Mesendoderm (in vitro differentiated cells): ENCODE results near the gene CSF1R.

Experiments used
- DNase-seq: peaks from one replicate; pipeline ENCODE4 v3.0.0; 2013
- H2AK5ac ChIP-seq: 2 replicates; pipeline ENCODE4 v1.6.1; 2013; ENCODE audit warnings: low read length, inconsistent platforms
- H2BK120ac ChIP-seq: 2 replicates; pipeline ENCODE4 v1.6.1; 2013; ENCODE audit warnings: low read depth, mild to moderate bottlenecking, low read length, moderate library complexity, mixed read lengths
- H2BK15ac ChIP-seq: replicated peaks from 2 replicates; pipeline ENCODE4 v1.6.1; 2013; ENCODE audit warnings: low read depth, mild to moderate bottlenecking, moderate library complexity
- H2BK5ac ChIP-seq: 2 replicates; pipeline ENCODE4 v1.6.1; 2013; ENCODE audit warnings: low read length, inconsistent platforms
- H3K18ac ChIP-seq: 2 replicates; pipeline ENCODE4 v1.6.1; 2013; ENCODE audit warnings: mild to moderate bottlenecking, low read length, mixed read lengths
- H3K23ac ChIP-seq: one replicate; pipeline ENCODE4 v1.6.1; 2013; ENCODE audit warnings: low read length
- H3K27ac ChIP-seq: 2 replicates; pipeline ENCODE4 v1.5.1; 2013; ENCODE audit warnings: low read depth, mild to moderate bottlenecking, inconsistent platforms, low read length, moderate library complexity
- H3K27me3 ChIP-seq: 2 replicates; pipeline ENCODE4 v1.6.1; 2013; ENCODE audit warnings: low read length, control low read depth, mild to moderate bottlenecking, inconsistent platforms; ENCODE audit not compliant: insufficient read depth, poor library complexity
- H3K36me3 ChIP-seq: 2 replicates; pipeline ENCODE4 v1.6.1; 2013; ENCODE audit warnings: low read length, inconsistent platforms; ENCODE audit not compliant: control insufficient read depth, insufficient read depth
- H3K4ac ChIP-seq: one replicate; pipeline ENCODE4 v1.6.1; 2013; ENCODE audit warnings: low read depth, mild to moderate bottlenecking, low read length, moderate library complexity
- H3K4me1 ChIP-seq: 2 replicates; pipeline ENCODE4 v1.6.1; 2013; ENCODE audit warnings: low read depth, low read length, inconsistent platforms; ENCODE audit not compliant: control insufficient read depth
- H3K4me2 ChIP-seq: 2 replicates; pipeline ENCODE4 v1.6.1; 2013; ENCODE audit warnings: low read length
- H3K4me3 ChIP-seq: 2 replicates; pipeline ENCODE4 v1.5.1; 2013; ENCODE audit warnings: mild to moderate bottlenecking, low read length
- H3K56ac ChIP-seq: one replicate; pipeline ENCODE4 v1.6.1; 2013; ENCODE audit warnings: low read length
- H3K79me1 ChIP-seq: 2 replicates; pipeline ENCODE4 v1.6.1; 2013; ENCODE audit warnings: low read length, inconsistent platforms
- H3K79me2 ChIP-seq: 2 replicates; pipeline ENCODE4 v1.6.1; 2013; ENCODE audit warnings: mild to moderate bottlenecking, low read length; ENCODE audit not compliant: control insufficient read depth, insufficient read depth
- H3K9ac ChIP-seq: 2 replicates; pipeline ENCODE4 v1.6.1; 2013; ENCODE audit warnings: low read length, inconsistent platforms
- H4K5ac ChIP-seq: one replicate; pipeline ENCODE4 v1.6.1; 2013; ENCODE audit warnings: low read length
- H4K8ac ChIP-seq: one replicate; pipeline ENCODE4 v1.6.1; 2013; ENCODE audit warnings: low read depth, mild to moderate bottlenecking, control low read depth, low read length, moderate library complexity
- WGBS: extraction: QIAGEN DNeasy Blood & Tissue Kit; methylation state at CpG from one replicate; pipeline ENCODE4 v1.1.7; 2013; ENCODE audit warnings: low lambda C conversion rate, missing lambda C conversion rate; ENCODE audit not compliant: insufficient coverage; ENCODE audit errors: extremely low coverage; 5-methylcytosine and 5-hydroxymethylcytosine counted together

CSF1R gene

DNA sequence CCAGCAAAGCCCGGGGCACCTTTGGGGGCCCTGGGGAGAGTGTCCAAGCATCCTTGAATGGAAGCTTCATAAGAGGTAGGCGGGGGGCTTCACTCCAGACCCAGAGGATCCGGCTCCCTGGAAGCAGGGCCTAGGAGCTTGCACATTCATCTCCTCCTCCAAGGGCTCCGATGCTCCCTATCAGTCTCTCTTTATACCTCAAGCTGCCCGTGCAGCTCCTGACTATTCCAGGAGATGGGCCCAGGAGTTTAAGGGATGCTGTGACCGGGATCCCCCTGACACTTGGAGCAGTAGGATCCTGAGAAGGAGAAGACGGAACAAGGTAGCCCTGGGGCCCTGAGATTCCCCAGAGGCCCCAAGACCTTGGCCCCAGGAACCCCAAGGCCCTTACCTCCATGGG, 25.9 kb downstream of the CSF1R start:
- Histone ChIP-seq H3K4me1 (peaks cover 4% of the 10 kb centered on the region), H3K9ac (no peak overlapping the region), H3K4ac (no peak overlapping the region), H2BK120ac (no peak overlapping the region), H2BK5ac (no peak overlapping the region), H4K8ac (no peak overlapping the region), H4K5ac (no peak overlapping the region), H3K36me3 (no peaks in the 10 kb centered on the region), H3K4me2 (no peak overlapping the region), H3K4me3 (no peak overlapping the region), H3K27me3 (no peaks in the 10 kb centered on the region), H2AK5ac (no peak overlapping the region), H3K23ac (no peak overlapping the region), H3K27ac (no peak overlapping the region), H3K56ac (no peak overlapping the region), H3K79me2 (no peaks in the 10 kb centered on the region), H3K79me1 (no peaks in the 10 kb centered on the region), H3K18ac (no peak overlapping the region), H2BK15ac (no peak overlapping the region)
- no CpG with 5 or more reads among the region's 7 CpGs for WGBS
- DNase-seq, result no peak

DNA sequence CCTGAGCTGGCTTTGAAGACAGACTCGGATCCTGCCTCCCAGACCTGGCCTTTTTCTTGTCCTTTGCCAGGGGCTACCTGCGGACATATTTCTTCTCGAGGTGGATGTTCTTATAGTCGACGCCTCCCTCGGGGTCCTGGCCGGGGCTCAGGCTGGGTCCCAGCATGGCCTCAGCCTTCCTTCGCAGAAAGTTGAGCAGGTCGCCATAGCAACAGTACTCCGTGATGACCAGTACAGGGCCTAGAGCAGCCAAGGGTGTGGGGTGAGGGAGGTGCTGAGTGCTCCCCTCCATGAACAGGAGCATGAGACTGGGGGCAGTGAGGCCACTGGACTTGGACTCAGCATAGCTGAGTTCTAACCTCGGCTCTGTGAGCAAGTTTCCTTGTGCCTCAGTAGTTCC, 26.7 kb downstream of the CSF1R start:
- Histone ChIP-seq H2BK15ac (no peak overlapping the region), H3K27ac (no peak overlapping the region), H3K4me1 (peaks cover 4% of the 10 kb centered on the region), H3K18ac (no peak overlapping the region), H3K56ac (no peak overlapping the region), H3K27me3 (no peaks in the 10 kb centered on the region), H4K8ac (no peak overlapping the region), H3K4ac (no peak overlapping the region), H3K4me2 (no peak overlapping the region), H2BK120ac (no peak overlapping the region), H3K23ac (no peak overlapping the region), H2BK5ac (no peak overlapping the region), H3K4me3 (no peak overlapping the region), H2AK5ac (no peak overlapping the region), H4K5ac (no peak overlapping the region), H3K9ac (no peak overlapping the region), H3K36me3 (peaks cover 3% of the 10 kb centered on the region), H3K79me1 (no peaks in the 10 kb centered on the region), H3K79me2 (no peaks in the 10 kb centered on the region)
- no CpG with 5 or more reads among the region's 11 CpGs for WGBS
- no peak for DNase-seq

DNA sequence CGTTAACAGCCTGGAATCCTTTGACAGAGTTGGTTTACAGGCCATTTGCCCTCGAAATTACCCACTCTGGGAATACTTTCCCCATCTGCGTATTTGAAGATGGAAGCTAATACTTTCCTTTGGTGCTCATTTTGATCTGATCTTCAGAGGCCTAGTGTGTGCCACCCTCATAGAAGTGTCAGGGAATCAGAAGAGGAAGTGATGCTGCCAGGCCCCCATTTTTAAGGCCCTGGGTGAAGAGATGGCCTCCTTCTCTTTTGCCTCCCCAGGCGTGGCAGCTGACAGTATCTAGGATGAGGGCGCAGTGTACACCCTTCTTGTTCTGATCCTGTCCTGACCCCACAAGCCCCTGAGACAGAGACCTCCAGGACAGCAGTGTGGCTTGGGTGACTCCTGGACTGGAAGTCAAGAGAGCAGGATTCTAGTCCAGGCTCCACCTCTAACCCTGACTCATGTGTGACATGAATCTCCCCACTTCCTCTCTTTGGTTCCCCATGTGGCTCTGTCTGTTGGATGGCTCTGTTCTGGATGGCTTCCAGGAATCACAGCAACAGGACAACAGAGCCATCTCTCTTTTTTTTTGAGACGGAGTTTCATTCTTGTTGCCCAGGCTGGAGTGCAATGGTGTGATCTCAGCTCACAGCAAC, 27.8 kb downstream of the CSF1R start:
- Histone ChIP-seq H3K4me3 (no peak overlapping the region), H3K18ac (no peak overlapping the region), H2BK15ac (no peak overlapping the region), H3K36me3 (peaks cover 5% of the 10 kb centered on the region), H3K79me2 (no peaks in the 10 kb centered on the region), H3K56ac (no peak overlapping the region), H3K4ac (no peak overlapping the region), H3K9ac (no peak overlapping the region), H2AK5ac (no peak overlapping the region), H3K23ac (no peak overlapping the region), H4K8ac (no peak overlapping the region), H2BK5ac (no peak overlapping the region), H3K27ac (no peak overlapping the region), H2BK120ac (no peak overlapping the region), H4K5ac (no peak overlapping the region), H3K27me3 (no peaks in the 10 kb centered on the region), H3K4me2 (no peak overlapping the region), H3K4me1 (peaks cover 4% of the 10 kb centered on the region), H3K79me1 (no peaks in the 10 kb centered on the region)
- DNase-seq, result no peak
- no CpG with 5 or more reads among the region's 6 CpGs for WGBS

DNA sequence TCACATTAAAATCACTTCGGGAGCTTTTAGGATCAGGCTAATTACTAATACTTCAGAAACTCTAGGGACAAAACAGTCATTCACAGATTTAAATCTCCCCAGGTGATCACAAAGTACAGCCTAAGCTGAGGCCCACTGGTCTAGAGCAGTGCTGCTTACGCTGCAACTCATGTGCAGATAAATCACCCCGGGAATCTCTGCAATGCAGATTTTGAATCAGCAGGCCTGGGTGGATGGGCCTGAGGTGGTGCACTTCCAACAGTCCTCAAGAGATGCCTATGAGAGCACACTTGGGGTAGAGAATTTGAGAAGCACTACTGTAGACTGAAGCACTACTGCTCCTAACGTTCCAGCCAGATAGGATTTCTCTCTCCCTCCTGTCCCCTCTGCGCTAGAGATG, 28.4 kb downstream of the CSF1R start:
- Histone ChIP-seq H3K79me2 (no peaks in the 10 kb centered on the region), H3K23ac (no peak overlapping the region), H4K5ac (no peak overlapping the region), H3K27me3 (no peaks in the 10 kb centered on the region), H3K56ac (peak overlapping the region; percentile 49), H2BK120ac (no peak overlapping the region), H3K4me3 (no peak overlapping the region), H3K18ac (no peak overlapping the region), H3K36me3 (peaks cover 5% of the 10 kb centered on the region), H3K4me2 (no peak overlapping the region), H3K79me1 (no peaks in the 10 kb centered on the region), H3K9ac (no peak overlapping the region), H2BK15ac (no peak overlapping the region), H4K8ac (no peak overlapping the region), H3K4ac (no peak overlapping the region), H2BK5ac (no peak overlapping the region), H2AK5ac (no peak overlapping the region), H3K27ac (no peak overlapping the region), H3K4me1 (peaks cover 4% of the 10 kb centered on the region)
- DNase-seq, result peak; percentile 50
- no CpG with 5 or more reads among the region's 5 CpGs for WGBS

DNA sequence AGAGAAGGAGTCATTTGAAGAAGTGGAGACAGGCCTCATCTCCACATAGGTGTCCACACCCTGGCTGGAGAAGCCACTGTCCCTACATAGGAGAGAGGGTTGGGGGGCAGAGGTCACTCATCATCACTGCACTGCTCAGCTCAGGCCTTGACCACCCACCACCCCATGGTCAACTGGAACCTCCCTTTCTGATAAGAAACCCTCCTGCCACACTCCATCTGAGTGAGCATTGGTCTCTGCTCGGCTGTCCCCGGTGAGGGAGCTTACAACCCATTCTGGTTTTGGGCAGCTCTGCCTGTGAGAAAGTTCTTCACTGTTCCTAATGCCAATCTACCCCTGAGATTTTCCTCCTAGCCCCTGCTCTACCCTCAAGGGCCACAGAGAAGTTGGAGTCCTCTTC, 28.8 kb downstream of the CSF1R start:
- Histone ChIP-seq H3K56ac (peak overlapping the region; percentile 49), H4K8ac (no peak overlapping the region), H3K36me3 (peaks cover 7% of the 10 kb centered on the region), H2BK120ac (no peak overlapping the region), H3K18ac (no peak overlapping the region), H4K5ac (no peak overlapping the region), H2BK15ac (no peak overlapping the region), H3K27ac (no peak overlapping the region), H3K27me3 (no peaks in the 10 kb centered on the region), H3K79me1 (no peaks in the 10 kb centered on the region), H3K9ac (no peak overlapping the region), H3K4me1 (peaks cover 4% of the 10 kb centered on the region), H2BK5ac (no peak overlapping the region), H3K4ac (no peak overlapping the region), H3K4me2 (no peak overlapping the region), H3K79me2 (no peaks in the 10 kb centered on the region), H3K4me3 (no peak overlapping the region), H3K23ac (peak overlapping the region; percentile 66), H2AK5ac (no peak overlapping the region)
- WGBS, result no CpG with 5 or more reads among the region's 2 CpGs
- DNase-seq, result no peak

DNA sequence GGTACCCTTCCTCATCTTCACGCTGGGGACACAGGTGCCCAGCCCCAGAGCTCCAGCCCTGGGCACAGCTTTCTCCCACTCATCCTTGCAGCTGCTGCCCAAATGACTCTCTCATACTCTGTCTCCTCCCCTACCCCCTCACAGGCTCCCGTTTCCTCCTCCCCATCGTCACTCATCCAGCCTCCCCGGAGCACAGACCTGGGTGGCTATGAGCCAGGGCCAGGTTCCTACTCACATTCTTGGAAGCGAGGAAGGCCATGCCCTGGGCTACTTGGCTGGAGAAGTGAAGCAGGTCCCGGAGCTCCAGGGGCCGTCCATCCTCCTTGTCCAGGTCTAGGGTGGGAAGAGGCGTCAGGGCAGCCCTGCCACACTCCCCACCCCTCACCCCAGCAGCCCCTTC, 29.3 kb downstream of the CSF1R start:
- no peak overlapping the region for H3K4ac ChIP-seq
- H3K4me3 ChIP-seq, result no peak overlapping the region
- H2AK5ac ChIP-seq, result no peak overlapping the region
- no peak overlapping the region for H3K56ac ChIP-seq
- no peak overlapping the region for H3K27ac ChIP-seq
- no peak overlapping the region for H2BK5ac ChIP-seq
- no peak overlapping the region for H3K23ac ChIP-seq
- no CpG with 5 or more reads among the region's 8 CpGs for WGBS
- peaks cover 4% of the 10 kb centered on the region for H3K4me1 ChIP-seq
- no peak overlapping the region for H3K18ac ChIP-seq
- H3K9ac ChIP-seq, result no peak overlapping the region
- no peaks in the 10 kb centered on the region for H3K79me2 ChIP-seq
- H4K5ac ChIP-seq, result no peak overlapping the region
- no peak overlapping the region for H2BK120ac ChIP-seq
- H3K79me1 ChIP-seq, result no peaks in the 10 kb centered on the region
- no peak overlapping the region for H3K4me2 ChIP-seq
- DNase-seq, result no peak
- H4K8ac ChIP-seq, result no peak overlapping the region
- peaks cover 11% of the 10 kb centered on the region for H3K36me3 ChIP-seq
- no peak overlapping the region for H2BK15ac ChIP-seq
- H3K27me3 ChIP-seq, result no peaks in the 10 kb centered on the region
